Measurements from ENCODE around the gene ERG.

- TF ChIP-seq, protein P1, sequence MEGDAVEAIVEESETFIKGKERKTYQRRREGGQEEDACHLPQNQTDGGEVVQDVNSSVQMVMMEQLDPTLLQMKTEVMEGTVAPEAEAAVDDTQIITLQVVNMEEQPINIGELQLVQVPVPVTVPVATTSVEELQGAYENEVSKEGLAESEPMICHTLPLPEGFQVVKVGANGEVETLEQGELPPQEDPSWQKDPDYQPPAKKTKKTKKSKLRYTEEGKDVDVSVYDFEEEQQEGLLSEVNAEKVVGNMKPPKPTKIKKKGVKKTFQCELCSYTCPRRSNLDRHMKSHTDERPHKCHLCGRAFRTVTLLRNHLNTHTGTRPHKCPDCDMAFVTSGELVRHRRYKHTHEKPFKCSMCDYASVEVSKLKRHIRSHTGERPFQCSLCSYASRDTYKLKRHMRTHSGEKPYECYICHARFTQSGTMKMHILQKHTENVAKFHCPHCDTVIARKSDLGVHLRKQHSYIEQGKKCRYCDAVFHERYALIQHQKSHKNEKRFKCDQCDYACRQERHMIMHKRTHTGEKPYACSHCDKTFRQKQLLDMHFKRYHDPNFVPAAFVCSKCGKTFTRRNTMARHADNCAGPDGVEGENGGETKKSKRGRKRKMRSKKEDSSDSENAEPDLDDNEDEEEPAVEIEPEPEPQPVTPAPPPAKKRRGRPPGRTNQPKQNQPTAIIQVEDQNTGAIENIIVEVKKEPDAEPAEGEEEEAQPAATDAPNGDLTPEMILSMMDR (IDR thresholded peaks at IDR 0.05): no peak
- TF ChIP-seq POLR2A (IDR thresholded peaks at IDR 0.05): no peak
These were observed 35.6 kb upstream of the ERG start for GRCh38 chr21:38533887-38534286.

Data from testis (tissue), 2 donors.